HL-60 (cell line): ENCODE measurements around the gene ZNF275.

Experiments used
- CTCF ChIP-seq: IDR thresholded peaks from one replicate; pipeline ENCODE4 v1.5.1; 2011; ENCODE audit warnings: low read length, control low read depth, inconsistent platforms; ENCODE audit not compliant: insufficient read depth
- GABPA ChIP-seq: IDR thresholded peaks from 2 replicates; pipeline ENCODE4 v1.6.1; 2012; ENCODE audit warnings: low read depth
- POLR2AphosphoS5 ChIP-seq: IDR thresholded peaks from 2 replicates; pipeline ENCODE4 v1.6.1; 2012; ENCODE audit warnings: low read depth
- REST ChIP-seq: IDR thresholded peaks from 2 replicates; pipeline ENCODE4 v1.6.1; 2012; ENCODE audit warnings: low read depth; ENCODE audit not compliant: insufficient replicate concordance
- SPI1 ChIP-seq: IDR thresholded peaks from 2 replicates; pipeline ENCODE4 v1.6.1; 2012; ENCODE audit warnings: low read depth, mild to moderate bottlenecking, borderline replicate concordance

DNA sequence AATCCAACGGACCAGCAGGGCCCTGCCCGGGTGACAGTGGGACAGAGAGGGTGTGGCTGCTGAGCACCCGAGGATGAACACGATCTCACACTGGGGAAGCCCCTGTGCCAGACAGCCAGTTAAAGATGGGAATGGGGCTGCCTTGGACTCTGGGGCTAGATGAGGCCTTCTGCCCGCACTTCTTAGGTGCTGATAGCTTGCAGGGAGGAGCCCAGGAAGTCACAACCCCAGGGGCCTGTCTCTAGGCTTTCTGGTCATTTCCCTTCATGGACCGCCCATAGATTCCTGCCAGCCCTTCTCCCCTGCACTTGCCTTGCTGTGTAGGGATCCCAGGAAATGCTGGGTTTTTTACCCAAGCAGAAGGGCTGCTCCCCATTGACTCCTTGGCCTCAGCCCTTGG is 6.2 kb downstream of the ZNF275 start:
- no peak for TF ChIP-seq CTCF
- TF ChIP-seq REST = no peak
- TF ChIP-seq POLR2AphosphoS5 = no peak
- no peak for TF ChIP-seq GABPA
- no peak for TF ChIP-seq SPI1
